HG03354 (cell line): ENCODE measurements around the gene TMEM61.
"Not testable (repeated sequence)": the region's sequence is repeated elsewhere in the genome, so short reads cannot be mapped to it uniquely, and the experiment has no call there.

Experiments
- ATAC-seq: cut with Tn5 transposase; IDR thresholded peaks from one replicate; pipeline ENCODE4 v1.9.1; 2021; ENCODE audit warnings: mild to moderate bottlenecking; ENCODE audit not compliant: unreplicated experiment, poor library complexity, severe bottlenecking

TMEM61 gene

GRCh38 chr1:55026682-55027081 is 46.3 kb downstream of the TMEM61 start:
- ATAC-seq, result not testable (repeated sequence)

- ATAC-seq, result not testable (repeated sequence)
Measured at GRCh38 chr1:55031098-55031497, 50.7 kb downstream of the TMEM61 start.

GRCh38 chr1:55033265-55033614 is 52.8 kb downstream of the TMEM61 start:
- ATAC-seq, result no peak

GRCh38 chr1:55034476-55035133 is 54.2 kb downstream of the TMEM61 start:
- no peak for ATAC-seq

GRCh38 chr1:55035904-55036303 is 55.5 kb downstream of the TMEM61 start:
- ATAC-seq, result no peak

- ATAC-seq, result no peak
Measured at GRCh38 chr1:55037733-55038551, 57.5 kb downstream of the TMEM61 start.

GRCh38 chr1:55038552-55038838 is 58.1 kb downstream of the TMEM61 start:
- ATAC-seq, result no peak

GRCh38 chr1:55038974-55039341 is 58.5 kb downstream of the TMEM61 start:
- ATAC-seq, result no peak

GRCh38 chr1:55039342-55040082 is 59.1 kb downstream of the TMEM61 start, which contains the start of gene PCSK9:
PCSK9 (plus strand) TSS chr1:55039548; CDS start chr1:55039838, 290 bp downstream.
- no peak for ATAC-seq

GRCh38 chr1:55040083-55040932 is 59.9 kb downstream of the TMEM61 start:
- no peak for ATAC-seq

GRCh38 chr1:55040933-55041494 is 60.6 kb downstream of the TMEM61 start:
- no peak for ATAC-seq

- ATAC-seq, result no peak
Measured at GRCh38 chr1:55041613-55042012, 61.2 kb downstream of the TMEM61 start.
